Measurements from ENCODE around the gene RBBP6.

The RBBP6 gene

DNA sequence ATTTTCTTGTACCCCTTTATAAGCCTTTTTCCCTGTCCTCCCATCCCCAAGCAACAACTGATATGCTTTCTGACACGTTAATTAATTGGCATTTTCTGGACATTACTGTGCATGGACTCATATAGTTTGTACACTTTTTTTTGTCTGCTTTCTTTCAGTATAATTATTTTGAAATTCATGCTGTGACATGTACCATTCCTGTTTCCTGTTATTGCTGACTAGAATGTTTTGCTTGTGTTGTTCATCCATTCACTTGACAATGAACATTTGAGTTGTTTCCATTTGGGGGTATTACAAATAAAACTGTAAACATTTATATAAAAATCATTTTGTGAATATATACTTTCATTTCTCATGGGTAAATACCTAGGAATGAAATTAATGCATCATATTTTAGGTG, 50.6 kb downstream of the RBBP6 start:
- DNase-seq (ENCODE audit: low spot score): no peak
- in situ Hi-C loops (cut with MboI; ENCODE audit: low pct_unique_long_range_greater_than_20kb, low sequenced_read_pairs, unreplicated experiment): no loop called here
- TF ChIP-seq, protein P1, sequence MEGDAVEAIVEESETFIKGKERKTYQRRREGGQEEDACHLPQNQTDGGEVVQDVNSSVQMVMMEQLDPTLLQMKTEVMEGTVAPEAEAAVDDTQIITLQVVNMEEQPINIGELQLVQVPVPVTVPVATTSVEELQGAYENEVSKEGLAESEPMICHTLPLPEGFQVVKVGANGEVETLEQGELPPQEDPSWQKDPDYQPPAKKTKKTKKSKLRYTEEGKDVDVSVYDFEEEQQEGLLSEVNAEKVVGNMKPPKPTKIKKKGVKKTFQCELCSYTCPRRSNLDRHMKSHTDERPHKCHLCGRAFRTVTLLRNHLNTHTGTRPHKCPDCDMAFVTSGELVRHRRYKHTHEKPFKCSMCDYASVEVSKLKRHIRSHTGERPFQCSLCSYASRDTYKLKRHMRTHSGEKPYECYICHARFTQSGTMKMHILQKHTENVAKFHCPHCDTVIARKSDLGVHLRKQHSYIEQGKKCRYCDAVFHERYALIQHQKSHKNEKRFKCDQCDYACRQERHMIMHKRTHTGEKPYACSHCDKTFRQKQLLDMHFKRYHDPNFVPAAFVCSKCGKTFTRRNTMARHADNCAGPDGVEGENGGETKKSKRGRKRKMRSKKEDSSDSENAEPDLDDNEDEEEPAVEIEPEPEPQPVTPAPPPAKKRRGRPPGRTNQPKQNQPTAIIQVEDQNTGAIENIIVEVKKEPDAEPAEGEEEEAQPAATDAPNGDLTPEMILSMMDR (IDR thresholded peaks at IDR 0.05; ENCODE audit: extremely low read depth, insufficient read depth, missing control alignments): no peak

DNA sequence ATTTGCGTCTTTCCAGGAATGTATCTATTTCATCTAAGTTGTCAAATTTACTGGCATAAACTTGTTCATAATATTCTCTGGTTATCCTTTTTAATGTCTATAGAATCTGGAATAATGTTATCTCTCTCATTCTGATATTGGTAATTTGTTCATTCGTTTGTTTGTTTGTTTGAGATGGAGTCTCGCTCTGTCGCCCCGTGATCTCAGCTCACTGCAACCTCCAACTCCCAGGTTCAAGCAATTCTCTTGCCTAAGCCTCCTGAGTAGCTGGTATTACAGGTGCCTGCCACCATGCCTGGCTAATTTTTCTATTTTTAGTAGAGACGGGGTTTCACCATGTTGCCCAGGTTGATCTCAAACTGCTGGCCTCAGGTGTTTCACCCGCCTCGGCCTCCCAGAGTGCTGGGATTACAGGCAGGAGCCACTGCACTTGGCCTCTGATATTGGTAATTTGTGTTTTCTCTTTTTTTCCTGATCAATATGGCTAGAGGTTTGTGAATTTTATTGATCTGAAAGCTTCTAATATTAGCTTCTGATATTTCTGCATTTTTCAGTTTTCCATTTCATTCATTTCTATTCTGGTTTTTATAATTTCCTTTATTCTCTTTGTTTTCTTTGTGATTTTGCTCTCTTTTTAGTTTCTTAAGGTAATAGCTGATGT, 59.5 kb downstream of the RBBP6 start:
- TF ChIP-seq, protein P1 (IDR thresholded peaks at IDR 0.05; ENCODE audit: extremely low read depth, insufficient read depth, missing control alignments): no peak
- DNase-seq (ENCODE audit: low spot score): no peak
- in situ Hi-C loops (cut with MboI; ENCODE audit: low pct_unique_long_range_greater_than_20kb, low sequenced_read_pairs, unreplicated experiment): no loop called here

DNA sequence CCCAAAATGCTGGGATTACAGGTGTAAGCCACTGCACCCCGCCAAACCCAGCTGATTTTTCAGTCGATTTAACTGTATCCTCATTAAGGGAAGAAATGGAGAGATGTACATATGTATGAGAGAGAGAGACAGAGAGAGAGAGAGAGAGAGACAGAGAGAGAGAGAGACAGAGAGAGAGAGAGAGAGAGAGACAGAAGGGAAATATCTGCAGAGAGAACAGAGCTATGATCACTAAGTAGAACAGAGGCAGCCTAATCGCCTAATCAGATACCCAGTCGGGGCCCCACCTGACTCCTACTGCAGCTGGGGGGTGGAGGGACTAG, 70.0 kb downstream of the RBBP6 start:
- TF ChIP-seq, protein P1 (IDR thresholded peaks at IDR 0.05; ENCODE audit: extremely low read depth, insufficient read depth, missing control alignments): no peak
- in situ Hi-C loops (cut with MboI; ENCODE audit: low pct_unique_long_range_greater_than_20kb, low sequenced_read_pairs, unreplicated experiment): no loop called here
- no peak for DNase-seq (ENCODE audit: low spot score)

DNA sequence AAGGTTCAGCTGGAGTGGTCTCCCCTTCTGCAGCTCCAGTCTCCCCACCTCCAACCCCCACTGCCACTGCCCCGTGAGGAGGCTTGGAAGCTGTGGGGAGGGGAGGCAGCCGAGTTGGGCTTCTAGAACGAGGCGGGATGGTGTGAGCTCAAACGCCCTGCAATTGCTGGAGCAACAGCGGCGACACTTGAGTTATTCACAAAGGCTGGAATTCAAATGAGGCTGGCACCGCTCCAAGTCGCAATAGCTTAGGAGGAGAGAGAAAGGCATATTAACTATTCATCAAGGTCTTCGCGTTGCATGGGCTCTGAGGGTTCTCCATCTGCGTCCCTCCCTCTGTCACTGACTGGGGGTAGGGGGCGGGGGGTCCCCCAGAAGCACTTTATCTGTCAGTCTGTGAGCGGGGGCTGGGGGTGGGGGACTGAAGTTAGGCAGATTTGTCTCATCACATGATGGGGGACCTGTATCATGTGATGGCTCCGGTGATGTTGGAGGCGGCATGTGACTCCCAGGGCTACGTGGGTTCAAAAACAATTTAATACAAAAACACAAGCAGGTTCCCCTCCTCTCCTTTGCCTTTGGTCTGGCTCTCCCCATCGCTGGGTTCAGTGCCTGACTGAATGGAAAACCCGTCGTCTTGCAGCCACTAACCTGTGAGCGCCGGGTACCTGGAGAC, 70.5 kb downstream of the RBBP6 start:
- TF ChIP-seq, protein P1 (IDR thresholded peaks at IDR 0.05; ENCODE audit: extremely low read depth, insufficient read depth, missing control alignments): no peak
- in situ Hi-C loops (cut with MboI; ENCODE audit: low pct_unique_long_range_greater_than_20kb, low sequenced_read_pairs, unreplicated experiment): no loop called here
- no peak for DNase-seq (ENCODE audit: low spot score)

DNA sequence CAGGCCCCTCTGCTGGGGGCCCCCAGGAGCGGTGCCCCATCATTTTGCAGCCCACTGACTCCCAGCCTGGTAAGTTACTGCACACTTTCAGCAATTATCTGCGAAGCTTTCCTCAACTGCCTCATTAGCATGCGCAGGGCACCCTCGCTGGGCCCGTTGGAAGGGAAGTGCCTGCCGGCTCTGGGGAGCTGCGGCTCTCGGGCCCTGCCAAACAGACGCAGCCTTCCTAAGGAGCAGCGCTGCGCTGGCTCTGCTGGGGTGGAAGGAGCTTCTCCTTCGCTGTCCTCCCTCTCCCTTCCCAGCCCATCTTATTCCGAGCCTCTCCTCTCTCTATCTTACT, 71.0 kb downstream of the RBBP6 start:
- DNase-seq (ENCODE audit: low spot score): no peak
- in situ Hi-C loops (cut with MboI; ENCODE audit: low pct_unique_long_range_greater_than_20kb, low sequenced_read_pairs, unreplicated experiment): no loop called here
- TF ChIP-seq, protein P1 (IDR thresholded peaks at IDR 0.05; ENCODE audit: extremely low read depth, insufficient read depth, missing control alignments): no peak

DNA sequence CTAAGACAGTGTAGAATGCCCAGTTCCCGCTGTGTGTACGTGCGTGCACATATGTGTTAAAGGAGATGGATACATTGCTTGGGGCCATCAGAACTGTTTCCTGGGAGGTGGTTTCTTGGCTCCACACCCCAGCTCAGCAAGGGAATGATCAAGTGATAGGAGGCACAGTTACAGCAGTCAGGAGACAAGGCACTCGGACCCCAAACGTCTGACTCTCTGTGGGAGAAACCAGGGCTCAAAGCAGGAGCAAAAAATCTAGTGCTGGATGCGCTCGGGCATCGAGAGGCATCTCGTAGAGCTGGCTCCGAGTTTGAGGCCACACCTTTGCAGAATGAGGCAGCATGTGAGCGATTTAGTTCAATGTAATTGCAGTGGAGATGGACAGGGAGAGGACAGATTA, 71.9 kb downstream of the RBBP6 start:
- no peak for DNase-seq (ENCODE audit: low spot score)
- TF ChIP-seq, protein P1 (IDR thresholded peaks at IDR 0.05; ENCODE audit: extremely low read depth, insufficient read depth, missing control alignments): no peak
- in situ Hi-C loops (cut with MboI; ENCODE audit: low pct_unique_long_range_greater_than_20kb, low sequenced_read_pairs, unreplicated experiment): no loop called here

Data from GM13977 (cell line).